HCT116 (cell line): ENCODE data around the gene PRR29.

Experiments
- ATF3 ChIP-seq: IDR thresholded peaks from 2 replicates; pipeline ENCODE4 v1.6.1; 2012
- EZH2 ChIP-seq: fragments of 200-600 bp; sonication (generic); IDR thresholded peaks from 2 replicates; pipeline ENCODE4 v1.6.1; 2017; ENCODE audit warnings: antibody characterized with exemption, mixed run types
- EZH2phosphoT487 ChIP-seq: fragments of 200-600 bp; IDR thresholded peaks from 2 replicates; pipeline ENCODE4 v1.6.1; 2018; ENCODE audit warnings: antibody characterized with exemption, borderline replicate concordance
- JUND ChIP-seq: IDR thresholded peaks from 2 replicates; pipeline ENCODE4 v1.6.1; 2012
- POLR2A ChIP-seq: IDR thresholded peaks from 2 replicates; pipeline ENCODE4 v1.7.0; 2011; ENCODE audit warnings: borderline replicate concordance; ENCODE audit not compliant: insufficient read depth, insufficient read length; ENCODE audit errors: extremely low read depth
- POLR2AphosphoS5 ChIP-seq: IDR thresholded peaks from 2 replicates; pipeline ENCODE4 v1.6.1; 2011; ENCODE audit warnings: mild to moderate bottlenecking, low read depth, low read length, moderate library complexity
- SIN3A ChIP-seq: IDR thresholded peaks from 2 replicates; pipeline ENCODE4 v1.6.1; 2012; ENCODE audit warnings: low read depth
- SP1 ChIP-seq: IDR thresholded peaks from 2 replicates; pipeline ENCODE4 v1.6.1; 2012; ENCODE audit warnings: low read depth
- SRF ChIP-seq: IDR thresholded peaks from 2 replicates; pipeline ENCODE4 v1.6.1; 2012; ENCODE audit warnings: low read depth
- YY1 ChIP-seq: IDR thresholded peaks from 2 replicates; pipeline ENCODE4 v1.6.1; 2011; ENCODE audit warnings: low read length, low read depth, moderate library complexity, mild to moderate bottlenecking; ENCODE audit not compliant: insufficient replicate concordance; ENCODE audit errors: extremely low read depth
- ZNF274 ChIP-seq: fragments of 200-500 bp; sonication (Bioruptor generic); IDR thresholded peaks from 2 replicates; pipeline ENCODE4 v1.6.1; 2014; ENCODE audit warnings: mild to moderate bottlenecking, low read depth, low read length, inconsistent platforms
- TF ChIP-seq, protein P1 (sequence below), 3 experiments: fragments of 200-600 bp in 1 of 3; sonication (generic) in 1 of 3; IDR thresholded peaks in 2 of 3; conservative IDR thresholded peaks in 1 of 3; 2 replicates each; pipeline ENCODE4 v1.5.1; 2012 to 2017; ENCODE audit warnings: low read depth in 2 of 3, low read length in 2 of 3, antibody characterized with exemption in 1 of 3, borderline replicate concordance in 1 of 3, control low read depth in 1 of 3, mild to moderate bottlenecking in 1 of 3, mixed read lengths in 1 of 3, mixed run types in 1 of 3, moderate library complexity in 1 of 3; ENCODE audit not compliant: insufficient read depth in 1 of 3
- TF ChIP-seq, protein P2 (sequence below): IDR thresholded peaks from 2 replicates; pipeline ENCODE4 v1.6.1; 2012

DNA sequence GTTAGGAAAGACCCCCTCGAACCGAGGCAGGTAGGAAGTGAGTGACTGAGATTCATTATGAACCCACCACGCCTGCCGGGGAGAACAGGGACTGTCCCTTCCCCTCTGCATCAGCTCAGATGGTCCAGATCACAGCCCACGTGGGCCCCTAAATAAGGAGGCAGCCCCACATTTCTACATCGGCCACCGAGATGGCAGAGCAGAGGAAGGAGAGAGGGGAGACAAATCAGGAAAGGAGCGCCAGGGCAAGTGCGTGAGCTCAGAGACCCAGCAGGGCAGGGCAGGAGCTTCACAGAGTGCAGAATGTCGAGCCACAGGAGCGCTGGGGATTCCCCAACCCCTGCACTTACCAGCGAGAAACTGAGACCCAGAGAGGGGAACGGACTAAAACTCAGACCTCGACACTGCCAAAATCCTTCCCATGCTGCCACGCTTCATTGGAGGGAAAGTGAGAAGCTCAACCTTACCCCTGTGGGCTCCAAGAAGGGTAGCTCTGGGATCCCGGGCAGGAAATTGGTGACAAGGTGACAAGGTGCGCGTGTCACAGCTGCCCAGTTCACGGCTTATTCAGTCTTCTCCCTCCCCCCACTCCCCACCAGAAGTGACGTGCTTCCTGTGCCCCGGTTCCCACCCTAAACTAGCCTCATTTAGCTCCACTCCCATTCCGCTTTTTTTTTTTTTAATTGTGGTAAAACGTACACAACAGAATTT lies 22.1 kb downstream of the PRR29 start, which contains the start of gene ICAM2:
- TF ChIP-seq, protein P1, sequence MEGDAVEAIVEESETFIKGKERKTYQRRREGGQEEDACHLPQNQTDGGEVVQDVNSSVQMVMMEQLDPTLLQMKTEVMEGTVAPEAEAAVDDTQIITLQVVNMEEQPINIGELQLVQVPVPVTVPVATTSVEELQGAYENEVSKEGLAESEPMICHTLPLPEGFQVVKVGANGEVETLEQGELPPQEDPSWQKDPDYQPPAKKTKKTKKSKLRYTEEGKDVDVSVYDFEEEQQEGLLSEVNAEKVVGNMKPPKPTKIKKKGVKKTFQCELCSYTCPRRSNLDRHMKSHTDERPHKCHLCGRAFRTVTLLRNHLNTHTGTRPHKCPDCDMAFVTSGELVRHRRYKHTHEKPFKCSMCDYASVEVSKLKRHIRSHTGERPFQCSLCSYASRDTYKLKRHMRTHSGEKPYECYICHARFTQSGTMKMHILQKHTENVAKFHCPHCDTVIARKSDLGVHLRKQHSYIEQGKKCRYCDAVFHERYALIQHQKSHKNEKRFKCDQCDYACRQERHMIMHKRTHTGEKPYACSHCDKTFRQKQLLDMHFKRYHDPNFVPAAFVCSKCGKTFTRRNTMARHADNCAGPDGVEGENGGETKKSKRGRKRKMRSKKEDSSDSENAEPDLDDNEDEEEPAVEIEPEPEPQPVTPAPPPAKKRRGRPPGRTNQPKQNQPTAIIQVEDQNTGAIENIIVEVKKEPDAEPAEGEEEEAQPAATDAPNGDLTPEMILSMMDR (IDR thresholded peaks at IDR 0.05 in 2 of 3, conservative IDR thresholded peaks at IDR 0.05 in 1 of 3; ENCODE audit: borderline replicate concordance in 1 of 3, insufficient read depth in 1 of 3, low read depth in 2 of 3, low read length in 2 of 3) = no peak
- TF ChIP-seq POLR2AphosphoS5 (no peak), EZH2 (no peak), YY1 (no peak), SRF (no peak), ATF3 (no peak), POLR2A (no peak), SP1 (no peak), ZNF274 (no peak), SIN3A (no peak), JUND (no peak), EZH2phosphoT487 (no peak)
- TF ChIP-seq, protein P2, sequence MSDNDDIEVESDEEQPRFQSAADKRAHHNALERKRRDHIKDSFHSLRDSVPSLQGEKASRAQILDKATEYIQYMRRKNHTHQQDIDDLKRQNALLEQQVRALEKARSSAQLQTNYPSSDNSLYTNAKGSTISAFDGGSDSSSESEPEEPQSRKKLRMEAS = no peak
